HG03571 (cell line): Measurements from ENCODE around the gene CLSTN2.

Experiments used
- ATAC-seq: cut with Tn5 transposase; IDR thresholded peaks from one replicate; pipeline ENCODE4 v1.9.1; 2021; ENCODE audit not compliant: unreplicated experiment

The CLSTN2 gene

DNA sequence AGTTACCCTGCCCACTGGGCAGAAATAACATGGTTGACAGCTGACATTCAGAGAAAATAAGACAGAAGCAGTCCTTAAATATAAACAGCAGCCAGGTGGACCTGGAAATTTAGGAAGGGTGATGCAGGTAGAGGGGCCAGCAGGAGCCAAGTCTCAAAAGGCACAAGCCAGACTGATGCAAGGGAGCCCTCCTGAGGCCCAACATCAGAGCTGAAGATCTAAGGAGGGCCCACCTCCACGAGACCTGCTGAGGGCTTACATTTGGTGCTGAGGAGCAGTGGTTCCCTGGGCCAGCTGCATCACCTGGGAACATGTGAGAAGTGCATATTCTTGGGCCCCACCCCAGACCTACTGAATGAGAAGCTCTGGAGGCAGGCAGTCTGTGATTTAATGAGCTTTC, 637.3 kb downstream of the CLSTN2 start:
- ATAC-seq = no peak

DNA sequence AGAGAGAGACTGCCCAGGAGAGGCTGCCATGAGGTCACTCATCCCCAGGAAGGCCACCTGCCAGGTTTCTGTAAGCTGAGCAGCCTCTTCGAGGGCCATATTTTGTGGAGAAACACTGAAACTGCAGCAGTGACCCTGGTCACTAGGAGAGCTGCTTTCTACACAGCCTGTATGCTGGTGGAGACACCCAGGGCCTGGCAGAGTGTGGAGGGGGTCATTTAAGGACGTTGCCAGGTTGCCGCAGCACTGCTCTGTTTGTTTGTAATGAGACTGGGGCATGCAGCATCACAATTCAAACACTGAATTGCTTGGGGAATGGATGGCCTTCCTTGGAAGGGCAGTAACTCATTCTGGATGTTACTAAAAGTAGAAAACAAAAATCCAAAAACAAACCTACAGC, 638.0 kb downstream of the CLSTN2 start:
- ATAC-seq = no peak

DNA sequence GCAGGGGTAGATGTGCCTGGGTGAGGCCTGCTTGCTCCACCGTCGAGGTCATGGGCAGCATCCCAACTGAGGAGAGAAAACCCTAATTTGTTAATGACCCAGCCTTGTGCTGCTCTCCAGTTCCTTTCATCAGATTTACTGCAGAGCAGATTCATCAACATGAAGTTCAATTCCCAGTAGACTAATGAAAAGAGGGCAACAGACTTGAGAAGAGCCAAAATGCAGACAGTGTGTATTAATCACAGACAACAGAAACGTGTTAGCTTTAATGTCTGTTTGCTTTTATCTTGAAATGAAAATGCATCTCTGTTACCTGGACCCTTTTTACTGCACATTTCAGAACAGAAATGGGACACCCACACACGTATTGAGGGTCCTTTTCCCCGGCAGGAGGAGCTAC, 639.4 kb downstream of the CLSTN2 start:
- ATAC-seq = no peak

DNA sequence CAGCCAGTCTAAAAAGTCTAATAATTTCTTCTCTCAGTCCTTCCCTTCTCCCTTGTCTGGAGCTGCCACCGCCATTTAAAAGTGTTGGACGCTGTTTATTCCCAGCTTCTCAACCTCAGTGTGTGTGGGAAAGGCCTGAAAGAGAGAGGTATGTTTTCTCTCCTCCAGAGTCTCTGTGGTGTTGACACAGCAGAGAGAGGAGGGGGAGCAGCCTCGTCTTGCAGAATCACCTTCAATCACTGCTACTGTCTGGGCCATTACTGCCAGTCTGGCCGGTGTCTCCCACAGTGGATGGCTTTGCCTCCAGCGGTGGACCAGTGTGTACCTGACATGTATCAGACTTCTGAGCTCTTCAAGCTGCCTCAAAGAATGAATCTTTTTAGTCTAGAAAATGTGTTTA, 641.5 kb downstream of the CLSTN2 start:
- no peak for ATAC-seq

DNA sequence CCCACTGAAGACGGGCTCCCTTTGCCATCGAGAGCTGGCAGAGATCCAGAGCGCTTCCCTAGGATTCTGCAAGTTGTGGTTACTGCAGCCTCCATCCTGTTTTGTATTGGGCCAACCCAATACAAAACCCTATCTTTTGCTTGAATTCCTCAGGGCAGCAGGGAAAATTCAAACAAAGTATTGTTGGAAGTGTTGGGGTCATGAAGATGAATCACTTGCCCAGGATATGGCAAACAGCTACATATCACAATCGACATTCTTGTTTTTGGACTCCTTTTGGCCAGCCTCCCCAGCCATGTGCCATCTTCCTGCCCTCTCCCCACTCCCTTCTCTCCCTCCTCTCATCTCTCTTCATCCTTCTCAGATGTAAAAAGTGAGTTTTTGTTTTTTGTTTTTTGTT, 642.9 kb downstream of the CLSTN2 start:
- no peak for ATAC-seq

DNA sequence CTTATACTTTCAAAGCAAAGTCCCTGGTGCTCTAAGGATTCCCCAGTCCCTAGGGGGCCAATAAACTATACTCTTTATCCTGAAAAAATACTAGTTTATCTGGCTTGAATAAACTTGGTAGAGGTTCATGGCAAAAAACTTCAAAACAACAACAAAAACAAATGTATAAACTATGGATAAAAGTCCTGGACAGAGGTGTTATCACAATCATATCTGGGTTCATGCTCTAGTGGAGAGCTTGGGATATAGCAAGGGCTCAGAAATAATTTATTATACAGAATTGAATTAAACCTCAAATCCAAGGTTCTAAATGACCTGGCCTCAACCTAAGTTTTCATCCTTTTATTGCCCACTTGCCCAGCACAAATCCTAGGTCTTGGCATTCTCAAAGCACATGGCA, 644.3 kb downstream of the CLSTN2 start:
- no peak for ATAC-seq

DNA sequence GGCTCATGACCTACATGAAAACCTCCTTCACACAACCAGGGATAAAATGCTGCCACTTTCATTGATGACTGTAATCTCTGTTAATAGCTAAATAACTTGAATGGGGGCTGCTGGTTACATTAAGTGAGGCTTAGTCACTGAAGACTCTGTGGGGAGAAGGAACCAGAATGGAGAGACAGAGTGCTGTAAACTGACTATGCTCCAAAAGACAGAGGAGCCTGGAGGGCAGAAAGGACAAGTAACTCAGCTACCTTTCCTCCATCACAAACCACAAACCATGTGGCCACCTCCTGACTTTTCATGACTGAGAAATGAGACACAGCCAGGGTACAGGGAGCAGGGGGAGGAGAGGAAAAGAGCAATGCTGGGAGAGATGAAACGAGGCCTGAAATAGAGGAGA, 645.8 kb downstream of the CLSTN2 start:
- no peak for ATAC-seq

DNA sequence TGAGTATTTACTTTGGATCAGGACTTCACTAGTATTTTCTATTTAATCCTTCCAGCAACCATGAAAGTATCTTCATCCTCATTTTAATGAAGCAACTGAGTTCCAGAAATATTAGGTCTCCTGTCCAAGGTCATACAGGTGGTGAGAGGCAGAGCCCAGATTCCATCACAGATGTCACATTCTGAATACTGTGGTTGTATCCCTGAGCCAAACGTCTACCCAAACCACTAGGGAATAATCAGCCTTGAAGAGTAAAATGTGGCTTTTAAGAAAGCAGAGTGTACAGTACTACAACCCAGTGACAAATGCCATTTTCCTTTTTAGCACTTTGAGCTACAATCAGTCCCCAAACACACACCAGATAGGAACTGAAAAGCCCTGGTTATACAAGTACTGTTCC, 649.6 kb downstream of the CLSTN2 start:
- no peak for ATAC-seq

DNA sequence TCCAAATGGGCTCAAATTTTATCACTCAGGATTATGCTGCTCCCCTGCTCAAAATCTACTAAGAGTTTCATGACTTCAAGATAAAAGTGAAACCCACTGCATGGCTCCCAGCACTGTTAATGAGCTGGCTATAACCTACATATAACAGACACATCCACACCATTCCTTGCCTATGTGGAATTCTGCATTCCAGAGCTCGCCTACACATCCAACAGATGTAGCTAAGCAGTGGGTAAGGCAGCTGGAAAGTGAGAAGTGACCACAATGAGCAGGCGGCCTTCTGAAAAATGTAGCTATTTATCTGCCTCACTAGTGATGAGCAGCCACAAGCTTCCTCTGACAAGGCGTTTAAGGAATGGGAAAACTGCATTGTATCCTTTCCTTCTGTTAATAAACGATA, 650.8 kb downstream of the CLSTN2 start:
- no peak for ATAC-seq

DNA sequence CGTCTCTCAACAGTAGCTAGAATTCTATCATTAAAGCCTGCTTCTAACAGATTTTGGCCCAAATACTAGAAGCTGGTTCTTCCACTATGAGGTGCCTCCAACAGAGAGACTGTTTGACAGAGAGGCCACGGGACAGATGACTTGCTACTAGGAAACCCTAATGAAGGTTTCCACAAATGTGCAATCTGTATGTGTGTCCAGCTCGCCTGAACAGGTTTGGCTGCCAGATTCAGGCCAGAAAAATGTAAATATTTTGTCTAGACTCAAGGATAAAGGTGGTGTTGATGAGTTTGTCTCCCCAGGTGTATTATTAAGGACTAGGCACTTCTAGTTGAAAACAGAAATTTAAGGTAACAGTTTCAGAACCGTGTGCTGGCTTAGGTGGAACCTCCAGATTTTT, 651.3 kb downstream of the CLSTN2 start:
- ATAC-seq = no peak

DNA sequence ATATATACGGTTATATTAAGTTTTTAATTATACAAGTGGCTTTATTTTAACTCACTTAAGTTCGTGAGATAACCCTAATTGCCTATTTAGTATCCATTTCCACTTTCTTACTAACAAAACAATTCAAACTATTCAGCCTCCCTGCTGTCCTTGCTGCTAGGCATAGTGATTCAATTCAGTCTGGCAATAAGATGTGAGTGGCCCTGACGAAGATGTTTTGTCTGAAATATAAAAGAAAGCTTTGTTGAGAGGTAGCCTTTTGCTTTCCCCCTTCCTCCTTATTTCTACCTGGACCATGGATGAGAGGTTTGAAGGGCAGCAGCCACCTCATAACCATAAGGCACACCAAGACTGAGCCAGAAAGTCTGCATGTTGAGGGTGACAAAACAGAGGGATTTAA, 653.6 kb downstream of the CLSTN2 start:
- no peak for ATAC-seq

DNA sequence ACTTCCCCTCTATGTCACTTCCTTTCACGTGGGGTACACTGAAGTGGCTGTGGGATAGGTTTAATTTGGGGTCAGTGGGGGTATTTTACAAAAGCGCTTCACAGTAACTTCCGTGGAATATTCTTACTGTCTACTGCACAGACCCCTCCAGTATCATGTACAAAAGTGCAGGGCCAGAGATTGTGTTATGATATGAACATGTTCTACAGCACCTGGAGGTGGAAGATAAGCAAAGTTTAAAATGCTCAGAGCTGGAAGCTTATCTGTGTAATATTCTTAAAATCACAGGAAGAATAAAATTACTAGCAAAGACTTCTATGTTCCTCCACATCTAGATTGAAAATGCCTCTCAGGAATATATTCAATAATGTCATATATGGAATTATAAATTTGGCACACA, 658.8 kb downstream of the CLSTN2 start:
- no peak for ATAC-seq

DNA sequence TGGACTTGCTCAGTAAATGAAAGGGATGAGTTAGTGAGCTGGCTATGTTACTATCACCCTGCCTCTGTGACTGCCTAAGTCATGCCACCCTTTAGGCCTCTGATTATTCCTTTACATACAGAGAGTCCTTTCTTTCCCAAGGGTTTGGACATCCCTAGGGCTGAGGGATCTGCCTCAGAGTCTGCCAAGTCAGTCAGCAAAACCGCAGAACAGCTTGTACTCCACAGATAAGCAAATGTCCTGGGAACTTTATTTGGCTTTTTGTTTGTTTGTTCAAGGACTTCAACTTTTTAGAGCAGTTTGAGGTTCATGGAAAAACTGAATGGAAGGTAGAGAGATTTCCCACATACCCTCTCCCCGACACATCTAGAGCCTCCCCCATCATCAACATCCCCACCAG, 660.3 kb downstream of the CLSTN2 start:
- no peak for ATAC-seq

DNA sequence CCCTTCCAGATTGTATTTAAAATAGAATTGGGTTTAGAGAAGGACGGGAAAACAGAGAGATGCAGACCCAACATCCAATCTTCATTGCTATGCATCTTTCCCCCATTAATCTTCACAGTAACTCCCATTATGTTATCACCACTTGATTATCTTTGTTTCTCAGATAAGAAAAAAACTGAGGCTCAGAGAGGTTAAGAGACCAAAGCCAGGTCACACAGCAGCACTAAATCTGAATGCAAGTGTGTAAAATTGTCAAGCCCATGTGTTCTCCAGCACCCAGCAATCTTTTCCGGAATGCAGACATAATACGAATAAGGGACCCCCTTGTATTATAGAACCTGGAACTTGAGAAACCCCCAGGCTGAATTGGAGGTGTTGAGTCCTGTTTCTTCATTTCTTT, 662.4 kb downstream of the CLSTN2 start:
- ATAC-seq = no peak

DNA sequence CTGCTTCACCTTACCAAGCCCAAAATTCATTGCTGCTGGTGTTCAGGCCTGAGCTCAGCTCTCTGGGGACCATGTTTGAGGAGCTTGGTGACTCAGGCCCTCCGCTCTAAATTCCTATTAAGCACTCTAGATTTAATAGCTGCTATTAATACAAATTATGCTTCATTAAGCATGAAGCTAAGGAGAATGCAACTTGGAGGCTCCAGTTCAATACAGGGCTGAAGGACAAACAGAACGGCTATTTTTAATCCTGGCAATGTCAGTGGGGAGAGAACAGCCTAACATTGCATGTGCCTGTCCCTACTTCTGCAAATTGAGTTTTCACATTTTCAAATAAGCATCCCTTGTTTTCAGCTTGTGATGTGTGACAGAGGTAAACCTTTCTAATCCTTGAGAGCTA, 662.8 kb downstream of the CLSTN2 start:
- ATAC-seq = no peak

DNA sequence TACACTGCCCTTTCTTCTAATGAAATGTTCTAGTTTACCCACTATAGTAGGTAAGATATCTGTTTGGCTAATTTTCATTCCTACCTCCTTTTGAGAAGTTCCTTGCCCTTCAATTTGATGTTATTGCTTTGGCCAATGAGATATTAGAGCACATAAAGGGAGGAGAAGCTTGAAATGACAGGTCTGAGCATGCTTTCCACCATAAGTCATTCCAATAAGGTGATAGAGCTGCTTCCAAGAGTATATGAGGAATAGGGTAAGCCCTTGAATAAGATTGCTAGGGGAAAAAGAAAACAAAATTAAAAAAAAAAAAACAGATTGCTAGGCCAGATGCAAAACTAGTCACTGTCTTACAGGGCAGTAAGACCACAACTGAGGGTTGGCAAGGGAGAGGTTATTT, 664.0 kb downstream of the CLSTN2 start:
- no peak for ATAC-seq

DNA sequence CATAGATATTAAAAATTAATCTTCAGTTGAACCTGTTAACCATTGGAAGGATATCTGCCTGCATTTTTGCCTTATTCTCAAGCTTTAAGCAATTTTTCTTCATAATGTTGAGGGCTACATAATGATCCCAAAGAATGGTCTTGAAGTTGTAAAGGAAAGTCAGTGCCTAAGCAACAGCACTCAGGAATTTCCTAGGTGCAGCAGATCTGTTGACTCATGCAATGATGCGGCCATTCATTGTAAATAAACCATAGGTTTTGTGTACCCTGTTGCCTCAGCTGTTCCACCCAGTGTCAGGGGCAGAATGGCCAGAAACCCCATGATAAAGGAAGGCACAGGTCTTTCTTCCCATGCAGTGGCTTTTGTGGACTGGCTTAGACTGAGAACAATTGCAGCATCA, 664.5 kb downstream of the CLSTN2 start:
- no peak for ATAC-seq

DNA sequence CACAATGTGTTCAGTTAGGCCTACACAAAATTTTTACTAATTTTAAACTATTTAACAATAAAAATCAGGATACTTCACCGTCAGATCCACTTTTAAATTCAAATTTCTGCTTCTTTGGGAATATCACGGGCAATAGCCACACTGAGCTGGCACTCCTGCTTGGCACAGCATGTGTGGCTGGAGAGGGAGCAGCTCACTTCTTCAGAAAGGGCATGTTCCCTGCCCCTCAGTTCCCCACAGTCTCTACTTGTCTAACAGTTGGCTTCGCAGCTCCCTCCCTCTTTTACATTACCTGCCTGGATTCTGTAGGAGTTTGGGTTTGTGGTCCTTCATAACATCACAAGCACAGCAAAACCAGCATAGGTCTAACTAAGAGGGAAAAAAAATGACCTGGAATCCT, 666.9 kb downstream of the CLSTN2 start:
- ATAC-seq = no peak

DNA sequence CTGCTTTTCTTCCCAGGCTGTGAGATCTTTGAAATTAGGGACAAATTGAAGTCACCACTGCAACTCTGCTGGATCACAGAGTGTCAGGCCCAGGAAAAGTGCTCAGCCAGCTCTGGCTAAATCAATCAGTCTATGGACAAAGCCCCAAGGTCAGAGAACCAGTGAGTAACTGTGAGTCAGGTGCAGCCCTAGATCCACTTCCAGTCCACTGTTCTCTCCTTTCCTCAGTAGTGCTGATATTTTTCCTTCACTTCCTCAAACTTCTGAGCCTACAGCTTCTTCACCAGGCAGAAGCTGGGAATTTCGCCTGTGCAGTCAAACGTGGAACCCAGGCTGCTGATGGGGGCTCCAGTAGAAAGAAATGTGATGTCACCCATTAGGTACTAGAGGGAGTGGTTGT, 667.8 kb downstream of the CLSTN2 start:
- no peak for ATAC-seq

DNA sequence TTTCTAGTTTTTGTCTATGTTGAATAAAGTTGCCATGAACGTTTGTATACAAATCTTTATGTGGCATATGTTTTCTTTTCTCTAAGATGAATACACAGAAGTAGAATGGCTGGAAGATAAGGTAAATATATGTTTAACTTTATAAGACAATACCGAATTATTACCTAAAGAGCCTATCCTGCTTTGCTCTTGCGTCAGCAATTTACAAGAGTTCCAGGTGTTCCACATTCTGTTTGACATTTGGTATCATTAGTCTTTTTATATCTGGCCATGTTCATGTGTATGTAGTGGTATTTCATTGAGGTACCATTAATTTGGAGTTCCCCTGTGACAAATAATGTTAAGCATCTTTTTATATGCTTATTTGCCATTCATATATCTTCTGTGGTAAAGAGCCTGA, 668.8 kb downstream of the CLSTN2 start:
- no peak for ATAC-seq

DNA sequence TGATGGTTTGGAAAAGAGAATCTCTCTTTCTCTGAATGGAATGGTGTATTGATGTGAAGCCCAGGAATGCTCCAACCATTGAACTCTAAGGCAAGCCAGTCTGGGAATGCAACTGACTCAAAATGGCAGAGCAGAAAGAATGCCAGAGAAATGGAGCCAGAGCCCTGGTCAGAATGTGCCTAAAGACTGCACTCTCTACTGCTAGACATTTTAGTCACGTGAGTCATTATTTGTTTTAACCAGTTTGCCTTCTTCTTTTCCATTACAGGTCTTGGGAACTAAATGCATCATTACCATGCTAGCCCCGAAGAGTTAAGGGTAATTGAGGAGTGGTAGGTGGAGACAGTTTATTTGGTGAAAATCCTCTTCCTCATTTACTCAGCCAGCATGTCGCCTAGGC, 675.6 kb downstream of the CLSTN2 start:
- ATAC-seq = no peak

DNA sequence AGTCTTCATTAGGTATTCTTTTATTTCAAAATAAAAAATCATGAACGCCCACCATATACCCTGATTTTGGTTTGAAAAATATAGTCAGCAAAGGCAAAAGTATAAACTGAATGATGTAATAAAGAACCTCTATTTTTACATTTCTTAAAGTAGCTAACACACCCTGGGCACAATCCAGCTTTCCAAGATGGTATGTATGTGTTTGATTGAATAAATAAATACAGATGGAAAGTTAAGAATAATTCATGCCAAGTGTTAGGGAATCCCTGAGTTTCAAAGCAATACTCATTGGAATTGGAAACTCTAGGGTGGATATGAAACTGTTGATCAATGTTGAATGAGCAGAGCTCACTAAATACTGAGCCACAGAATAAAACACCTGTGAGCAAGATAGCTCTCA, 679.0 kb downstream of the CLSTN2 start:
- no peak for ATAC-seq

DNA sequence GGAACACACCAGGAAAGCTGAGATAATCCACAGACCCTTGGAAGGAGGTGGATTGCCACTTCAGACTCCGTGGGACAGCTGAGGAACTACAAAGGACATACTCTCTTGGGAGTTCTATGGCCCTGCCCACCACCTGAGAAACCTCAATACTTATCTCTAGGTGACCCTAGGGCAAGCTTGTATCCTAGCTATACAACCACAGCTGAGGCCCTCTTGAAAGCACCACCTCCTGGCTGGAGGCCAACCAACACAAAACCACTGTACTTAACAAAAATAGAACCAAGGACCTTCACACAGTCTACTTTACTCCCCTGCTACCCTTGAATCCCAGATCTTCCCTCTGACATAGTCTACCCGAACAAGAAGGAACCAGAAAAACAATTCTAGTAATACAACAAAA, 682.1 kb downstream of the CLSTN2 start:
- no peak for ATAC-seq

DNA sequence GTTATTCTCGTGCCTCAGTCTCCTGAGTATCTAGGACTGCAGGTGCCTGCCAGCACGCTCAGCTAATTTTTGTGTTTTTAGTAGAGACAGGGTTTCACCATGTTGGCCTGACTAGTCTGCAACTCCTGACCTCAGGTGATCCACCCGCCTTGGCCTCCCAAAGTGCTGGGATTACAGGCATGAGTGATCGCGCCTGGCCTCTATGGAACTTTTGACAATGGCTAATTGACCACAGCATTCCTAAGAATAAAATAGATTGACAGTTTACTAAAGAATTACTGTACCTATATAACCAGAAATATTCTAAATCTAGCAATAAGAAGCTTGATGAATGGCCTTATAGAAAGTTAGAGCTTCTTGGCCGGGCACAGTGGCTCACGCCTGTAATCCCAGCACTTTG, 691.9 kb downstream of the CLSTN2 start:
- no peak for ATAC-seq
